CD4-positive, CD25-positive, alpha-beta regulatory T cell (primary cell): Measurements from ENCODE around the gene COL6A2. TPM values are rescaled to one million over a fixed set of nuclear protein-coding genes. Genes with fewer than 3 reads are reported as not detected.
A peak's percentile ranks its signal among the peaks of the same experiment; 100 is the strongest.

ENCODE experiments used
- ATAC-seq, 2 donors: fragments of 150-1000 bp; cut with Tn5 transposase; one replicate each; pipeline ENCODE4 v1.10.0; 2021; ENCODE audit warnings: low read depth in 2 of 2, moderate number of reproducible peaks in 2 of 2, moderate library complexity in 1 of 2
- DNase-seq, 3 donors: peaks; one replicate each; pipeline versions ENCODE4 v3.0.0 to v3.0.0-alpha.2; 2012 to 2022; ENCODE audit warnings: mixed read lengths in 1 of 3
- H3K27ac ChIP-seq: one replicate; pipeline ENCODE4 v1.7.0; 2013; ENCODE audit warnings: mild to moderate bottlenecking, low read length; ENCODE audit not compliant: insufficient read depth, poor library complexity, severe bottlenecking
- H3K27me3 ChIP-seq: one replicate; pipeline ENCODE4 v1.7.0; 2013; ENCODE audit warnings: low read length; ENCODE audit not compliant: control insufficient read depth, insufficient read depth
- H3K36me3 ChIP-seq: one replicate; pipeline ENCODE4 v1.7.0; 2013; ENCODE audit warnings: mild to moderate bottlenecking, low read length, moderate library complexity; ENCODE audit not compliant: control insufficient read depth, insufficient read depth
- H3K4me1 ChIP-seq: 2 replicates; pipeline ENCODE4 v1.7.0; 2013; ENCODE audit warnings: mild to moderate bottlenecking, low read length; ENCODE audit not compliant: insufficient read depth, control insufficient read depth, poor library complexity, severe bottlenecking
- H3K4me3 ChIP-seq: one replicate; pipeline ENCODE4 v1.7.0; 2013; ENCODE audit warnings: low read depth, mild to moderate bottlenecking, low read length, moderate library complexity
- H3K9me3 ChIP-seq, 2 experiments: 1 replicate in 1 of 2; 2 replicates in 1 of 2; pipeline ENCODE4 v1.7.0; 2013; ENCODE audit warnings: low read length in 2 of 2, mild to moderate bottlenecking in 1 of 2, moderate library complexity in 1 of 2; ENCODE audit not compliant: control insufficient read depth in 2 of 2
- H3K27ac Mint-ChIP-seq, 3 donors: one replicate each; pipeline ENCODE4 v1.8.0; 2020 to 2022; ENCODE audit warnings: mild to moderate bottlenecking in 3 of 3, mixed read lengths in 3 of 3, moderate library complexity in 2 of 3
- H3K27me3 Mint-ChIP-seq: one replicate; pipeline ENCODE4 v1.8.0; 2022; ENCODE audit warnings: mild to moderate bottlenecking, mixed read lengths
- H3K36me3 Mint-ChIP-seq: one replicate; pipeline ENCODE4 v1.8.0; 2020; ENCODE audit warnings: mixed read lengths
- H3K4me1 Mint-ChIP-seq, 4 donors: one replicate each; pipeline ENCODE4 v1.8.0; 2020 to 2022; ENCODE audit warnings: mixed read lengths in 4 of 4, mild to moderate bottlenecking in 1 of 4
- H3K4me3 Mint-ChIP-seq, 4 donors: one replicate each; pipeline ENCODE4 v1.8.0; 2020 to 2022; ENCODE audit warnings: mild to moderate bottlenecking in 4 of 4, mixed read lengths in 4 of 4, moderate library complexity in 3 of 4
- H3K9me3 Mint-ChIP-seq, 7 donors: one replicate each; pipeline ENCODE4 v1.8.0; 2020 to 2022; ENCODE audit warnings: mixed read lengths in 7 of 7, mild to moderate bottlenecking in 3 of 7, moderate library complexity in 2 of 7
- polyA plus RNA-seq, 4 donors: library from polyadenylated mRNA; unstranded; fragments of 300-500 nt; fragmentation: Illumina TruSeq; gene quantifications; one replicate each; pipeline ENCODE4 v1.2.3, GENCODE V29; 2021
- total RNA-seq: library from RNA; stranded (reverse); gene quantifications from one replicate; pipeline ENCODE4 v1.2.3, GENCODE V29; 2022

Gene COL6A2
- total and polyA plus RNA-seq, 5 donors from 2014 or later: 0.08 to 12.9 (median 1.3) TPM

- H3K36me3 Mint-ChIP-seq: no peaks in the 10 kb centered on the region
- H3K4me3 Mint-ChIP-seq: peak overlapping the region in 1 of 4 donors; percentile 23
- DNase-seq (no peak), ATAC-seq (no peak)
- H3K9me3 ChIP-seq: peaks cover 14 to 17% of the 10 kb centered on the region in 2 experiments
- H3K4me3 ChIP-seq: no peak overlapping the region
- no peaks in the 10 kb centered on the region for H3K36me3 ChIP-seq
- H3K27me3 ChIP-seq: no peaks in the 10 kb centered on the region
- H3K4me1 ChIP-seq: no peaks in the 10 kb centered on the region
- H3K27ac Mint-ChIP-seq: no peak overlapping the region
- H3K27me3 Mint-ChIP-seq: no peaks in the 10 kb centered on the region
- H3K9me3 Mint-ChIP-seq: peaks cover 0 to 30% (median 8%) of the 10 kb centered on the region in 7 donors
- no peak overlapping the region for H3K27ac ChIP-seq
- no peaks in the 10 kb centered on the region for H3K4me1 Mint-ChIP-seq
Observed at GRCh38 chr21:46088189-46088588, 9.7 kb upstream of the COL6A2 start.

GRCh38 chr21:46089285-46089684 lies 8.6 kb upstream of the COL6A2 start:
- H3K36me3 ChIP-seq: no peaks in the 10 kb centered on the region
- Mint-ChIP-seq H3K4me3 (no peak overlapping the region), H3K9me3 (peaks cover 0 to 30% (median 8%) of the 10 kb centered on the region in 7 donors), H3K27me3 (no peaks in the 10 kb centered on the region), H3K27ac (no peak overlapping the region), H3K4me1 (no peaks in the 10 kb centered on the region), H3K36me3 (no peaks in the 10 kb centered on the region)
- DNase-seq (no peak), ATAC-seq (no peak)
- H3K9me3 ChIP-seq: peaks cover 14 to 17% of the 10 kb centered on the region in 2 experiments
- no peaks in the 10 kb centered on the region for H3K27me3 ChIP-seq
- no peak overlapping the region for H3K4me3 ChIP-seq
- no peak overlapping the region for H3K27ac ChIP-seq
- H3K4me1 ChIP-seq: no peaks in the 10 kb centered on the region

GRCh38 chr21:46091118-46091517 lies 6.8 kb upstream of the COL6A2 start:
- DNase-seq: no peak
- H3K9me3 ChIP-seq: peaks cover 14% of the 10 kb centered on the region in 2 experiments
- H3K36me3 ChIP-seq: no peaks in the 10 kb centered on the region
- H3K27ac ChIP-seq: no peak overlapping the region
- no peak overlapping the region for H3K27ac Mint-ChIP-seq
- peaks cover 0 to 28% (median 8%) of the 10 kb centered on the region in 7 donors for H3K9me3 Mint-ChIP-seq
- no peaks in the 10 kb centered on the region for H3K36me3 Mint-ChIP-seq
- H3K4me3 ChIP-seq: no peak overlapping the region
- no peak overlapping the region for H3K4me3 Mint-ChIP-seq
- no peaks in the 10 kb centered on the region for H3K4me1 Mint-ChIP-seq
- no peaks in the 10 kb centered on the region for H3K27me3 ChIP-seq
- no peak for ATAC-seq
- no peaks in the 10 kb centered on the region for H3K27me3 Mint-ChIP-seq
- no peaks in the 10 kb centered on the region for H3K4me1 ChIP-seq

GRCh38 chr21:46091631-46092025 lies 6.3 kb upstream of the COL6A2 start:
- H3K27ac Mint-ChIP-seq: no peak overlapping the region
- Histone ChIP-seq H3K4me3 (no peak overlapping the region), H3K4me1 (no peaks in the 10 kb centered on the region), H3K27me3 (no peaks in the 10 kb centered on the region), H3K27ac (no peak overlapping the region), H3K9me3 (peaks cover 14% of the 10 kb centered on the region in 2 experiments), H3K36me3 (no peaks in the 10 kb centered on the region)
- DNase-seq (no peak), ATAC-seq (no peak)
- peaks cover 0 to 25% (median 8%) of the 10 kb centered on the region in 7 donors for H3K9me3 Mint-ChIP-seq
- H3K27me3 Mint-ChIP-seq: peaks cover under 1% of the 10 kb centered on the region
- H3K4me1 Mint-ChIP-seq: no peaks in the 10 kb centered on the region
- no peak overlapping the region for H3K4me3 Mint-ChIP-seq
- H3K36me3 Mint-ChIP-seq: no peaks in the 10 kb centered on the region

GRCh38 chr21:46092026-46092764 lies 5.7 kb upstream of the COL6A2 start:
- H3K4me1 Mint-ChIP-seq: peaks cover 0 to 3% (median 1%) of the 10 kb centered on the region in 4 donors
- H3K27me3 ChIP-seq: no peaks in the 10 kb centered on the region

GRCh38 chr21:46092811-46093667 lies 4.9 kb upstream of the COL6A2 start:
- H3K36me3 Mint-ChIP-seq: no peaks in the 10 kb centered on the region
- no peaks in the 10 kb centered on the region for H3K27me3 ChIP-seq
- no peak overlapping the region for H3K27ac ChIP-seq
- peaks cover 6% of the 10 kb centered on the region for H3K27me3 Mint-ChIP-seq
- H3K9me3 Mint-ChIP-seq: peaks cover 0 to 17% (median 3%) of the 10 kb centered on the region in 7 donors
- peaks cover 7% of the 10 kb centered on the region for H3K4me1 ChIP-seq
- no peaks in the 10 kb centered on the region for H3K36me3 ChIP-seq
- peaks cover 8 to 11% of the 10 kb centered on the region in 2 experiments for H3K9me3 ChIP-seq
- no peak overlapping the region for H3K27ac Mint-ChIP-seq
- no peak for ATAC-seq
- H3K4me3 Mint-ChIP-seq: no peak overlapping the region
- DNase-seq: no peak
- H3K4me3 ChIP-seq: no peak overlapping the region
- peaks cover 0 to 3% (median 1%) of the 10 kb centered on the region in 4 donors for H3K4me1 Mint-ChIP-seq

More at GRCh38 chr21:46092026-46092764, 5.7 kb upstream of the COL6A2 start:
- no peak for DNase-seq
- Histone ChIP-seq H3K4me1 (no peaks in the 10 kb centered on the region), H3K27ac (no peak overlapping the region), H3K4me3 (no peak overlapping the region), H3K9me3 (peaks cover 9 to 14% of the 10 kb centered on the region in 2 experiments), H3K36me3 (no peaks in the 10 kb centered on the region)
- peak overlapping the region in 1 of 4 donors; percentile 49 for H3K4me3 Mint-ChIP-seq
- H3K27ac Mint-ChIP-seq: no peak overlapping the region
- no peak for ATAC-seq
- no peaks in the 10 kb centered on the region for H3K36me3 Mint-ChIP-seq
- H3K27me3 Mint-ChIP-seq: peaks cover 6% of the 10 kb centered on the region
- peaks cover 0 to 22% (median 3%) of the 10 kb centered on the region in 7 donors for H3K9me3 Mint-ChIP-seq

GRCh38 chr21:46093668-46094400 lies 4.1 kb upstream of the COL6A2 start:
- H3K4me3 ChIP-seq: no peak overlapping the region
- Mint-ChIP-seq H3K27me3 (peaks cover 6% of the 10 kb centered on the region), H3K36me3 (no peaks in the 10 kb centered on the region), H3K4me3 (peak overlapping the region in 1 of 4 donors; percentile 15), H3K9me3 (peaks cover 0 to 9% (median 2%) of the 10 kb centered on the region in 7 donors), H3K27ac (no peak overlapping the region), H3K4me1 (peaks cover 0 to 3% (median 1%) of the 10 kb centered on the region in 4 donors)
- H3K4me1 ChIP-seq: peaks cover 8% of the 10 kb centered on the region
- H3K9me3 ChIP-seq: peaks cover 0 to 4% of the 10 kb centered on the region in 2 experiments
- no peaks in the 10 kb centered on the region for H3K36me3 ChIP-seq
- DNase-seq (no peak), ATAC-seq (no peak)
- no peaks in the 10 kb centered on the region for H3K27me3 ChIP-seq
- H3K27ac ChIP-seq: no peak overlapping the region
